Lower leg skin (tissue), 3 donors: ENCODE results near the gene VPS35L.

Experiments used
- CTCF ChIP-seq, 3 donors: fragments of 450-650 bp; IDR thresholded peaks; one replicate each; pipeline ENCODE4 v1.5.1; 2016; ENCODE audit warnings: antibody characterized with exemption in 3 of 3, mild to moderate bottlenecking in 3 of 3, moderate library complexity in 2 of 3
- POLR2A ChIP-seq, 2 donors: fragments of 450-650 bp; IDR thresholded peaks; one replicate each; pipeline ENCODE4 v1.6.1; 2016 to 2017; ENCODE audit warnings: antibody characterized with exemption in 2 of 2, mild to moderate bottlenecking in 1 of 2, moderate library complexity in 1 of 2

GRCh38 chr16:19588661-19589060 lies 33.2 kb downstream of the VPS35L start:
- TF ChIP-seq CTCF (IDR thresholded peaks at IDR 0.05): no peak
- no peak for TF ChIP-seq POLR2A (IDR thresholded peaks at IDR 0.05)
